GM23338 (cell line): Measurements from ENCODE around the gene IGLL5.

Experiments
- CREB1 ChIP-seq: fragments of 250-450 bp; sonication (Bioruptor Pico); IDR thresholded peaks from 2 replicates; pipeline ENCODE4 v1.5.0; 2020; ENCODE audit warnings: low read depth, mild to moderate bottlenecking, moderate library complexity
- EZH2 ChIP-seq: fragments of 200-600 bp; sonication (generic); IDR thresholded peaks from one replicate; pipeline ENCODE4 v1.8.0; 2017; ENCODE audit warnings: antibody characterized with exemption, mild to moderate bottlenecking, low read depth; ENCODE audit not compliant: unreplicated experiment
- EZH2phosphoT487 ChIP-seq: fragments of 200-600 bp; sonication (generic); IDR thresholded peaks from one replicate; pipeline ENCODE4 v1.8.1; 2018; ENCODE audit warnings: antibody characterized with exemption; ENCODE audit not compliant: unreplicated experiment
- JUNB ChIP-seq: IDR thresholded peaks from one replicate; pipeline ENCODE4 v1.6.1; 2016; ENCODE audit warnings: antibody characterized with exemption; ENCODE audit not compliant: unreplicated experiment
- POLR2AphosphoS5 ChIP-seq: IDR thresholded peaks from 2 replicates; pipeline ENCODE4 v1.6.1; 2016; ENCODE audit warnings: antibody characterized with exemption, low read depth
- STAT1 ChIP-seq: IDR thresholded peaks from one replicate; pipeline ENCODE4 v1.6.1; 2016; ENCODE audit warnings: antibody characterized with exemption; ENCODE audit not compliant: unreplicated experiment
- TF ChIP-seq, protein P1 (sequence below), 2 experiments: fragments of 200-600 bp in 1 of 2; sonication (generic) in 1 of 2; conservative IDR thresholded peaks; 2 replicates each; pipeline versions ENCODE4 v1.5.1 to v1.6.1; 2016 to 2017; ENCODE audit warnings: antibody characterized with exemption in 2 of 2, low read depth in 2 of 2, mild to moderate bottlenecking in 2 of 2, moderate library complexity in 1 of 2

DNA sequence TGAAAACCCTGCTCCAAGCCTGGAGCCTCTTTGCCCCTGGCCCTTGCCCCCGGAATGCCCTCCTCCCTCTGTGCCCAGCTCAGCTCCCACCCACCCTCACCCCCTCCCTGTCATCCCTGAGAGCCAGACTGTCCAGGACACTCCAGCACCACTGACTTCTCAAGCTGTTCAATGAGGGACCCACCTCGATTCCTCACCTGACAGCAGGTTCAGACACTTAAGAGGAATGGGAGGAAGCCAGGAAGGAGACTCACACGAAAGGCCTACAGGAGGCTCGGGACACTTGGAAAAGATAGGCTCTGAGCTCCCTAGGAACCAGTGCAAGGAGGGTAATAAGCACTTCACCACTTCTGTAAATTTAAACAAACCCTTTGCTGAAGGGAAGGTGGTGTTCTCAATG is 35.8 kb downstream of the IGLL5 start:
- TF ChIP-seq, protein P1, sequence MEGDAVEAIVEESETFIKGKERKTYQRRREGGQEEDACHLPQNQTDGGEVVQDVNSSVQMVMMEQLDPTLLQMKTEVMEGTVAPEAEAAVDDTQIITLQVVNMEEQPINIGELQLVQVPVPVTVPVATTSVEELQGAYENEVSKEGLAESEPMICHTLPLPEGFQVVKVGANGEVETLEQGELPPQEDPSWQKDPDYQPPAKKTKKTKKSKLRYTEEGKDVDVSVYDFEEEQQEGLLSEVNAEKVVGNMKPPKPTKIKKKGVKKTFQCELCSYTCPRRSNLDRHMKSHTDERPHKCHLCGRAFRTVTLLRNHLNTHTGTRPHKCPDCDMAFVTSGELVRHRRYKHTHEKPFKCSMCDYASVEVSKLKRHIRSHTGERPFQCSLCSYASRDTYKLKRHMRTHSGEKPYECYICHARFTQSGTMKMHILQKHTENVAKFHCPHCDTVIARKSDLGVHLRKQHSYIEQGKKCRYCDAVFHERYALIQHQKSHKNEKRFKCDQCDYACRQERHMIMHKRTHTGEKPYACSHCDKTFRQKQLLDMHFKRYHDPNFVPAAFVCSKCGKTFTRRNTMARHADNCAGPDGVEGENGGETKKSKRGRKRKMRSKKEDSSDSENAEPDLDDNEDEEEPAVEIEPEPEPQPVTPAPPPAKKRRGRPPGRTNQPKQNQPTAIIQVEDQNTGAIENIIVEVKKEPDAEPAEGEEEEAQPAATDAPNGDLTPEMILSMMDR (conservative IDR thresholded peaks at IDR 0.05; ENCODE audit: low read depth in 2 of 2), result no peak
- no peak for TF ChIP-seq EZH2
- TF ChIP-seq EZH2phosphoT487, result no peak
- no peak for TF ChIP-seq POLR2AphosphoS5
- no peak for TF ChIP-seq JUNB
- no peak for TF ChIP-seq STAT1
- TF ChIP-seq CREB1 (CRISPR knock-in tag), result no peak
